Endothelial cell of umbilical vein (primary cell): ENCODE data around the gene UBTD2.

Source experiments
- CTCF ChIP-seq, 2 donors: IDR thresholded peaks; 1 replicate in 1 of 2; 2 replicates in 1 of 2; pipeline ENCODE4 v1.5.1; 2011; ENCODE audit warnings: low read length in 2 of 2, mild to moderate bottlenecking in 2 of 2, moderate library complexity in 2 of 2, control low read depth in 1 of 2, inconsistent platforms in 1 of 2, low read depth in 1 of 2; ENCODE audit not compliant: insufficient read depth in 1 of 2; ENCODE audit errors: extremely low read depth in 1 of 2
- EZH2 ChIP-seq: IDR thresholded peaks from 2 replicates; pipeline ENCODE4 v1.6.1; 2012; ENCODE audit warnings: borderline replicate concordance, low read depth, mild to moderate bottlenecking, moderate library complexity, low read length, inconsistent platforms; ENCODE audit not compliant: severe bottlenecking

DNA sequence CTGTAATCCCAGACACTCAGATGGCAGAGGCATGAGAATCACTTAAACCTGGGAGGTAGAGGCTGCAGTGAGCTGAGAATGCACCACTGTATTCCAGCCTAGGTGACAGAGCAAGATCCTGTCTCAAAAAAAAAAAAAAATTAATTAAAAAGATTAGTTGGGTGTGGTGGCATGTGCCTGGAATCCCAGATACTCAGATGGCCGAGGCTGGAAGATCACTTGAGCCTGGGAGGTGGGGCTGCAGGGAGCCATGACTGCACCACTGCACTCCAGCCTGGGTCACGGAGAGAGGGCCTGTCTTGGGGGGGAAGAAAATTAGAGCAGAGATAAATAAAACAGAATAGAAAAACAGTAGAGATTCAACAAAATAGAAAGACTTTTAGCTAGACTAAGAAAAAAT is 34.9 kb downstream of the UBTD2 start:
- no peak for TF ChIP-seq CTCF (IDR thresholded peaks at IDR 0.05; ENCODE audit: extremely low read depth in 1 of 2, insufficient read depth in 1 of 2, low read depth in 1 of 2, low read length in 2 of 2)
- no peak for TF ChIP-seq EZH2
